HG03039 (cell line): ENCODE results near the gene RFNG.

Experiments used
- ATAC-seq: cut with Tn5 transposase; IDR thresholded peaks from one replicate; pipeline ENCODE4 v1.9.1; 2021; ENCODE audit warnings: mild to moderate bottlenecking, moderate library complexity; ENCODE audit not compliant: unreplicated experiment

RFNG gene

DNA sequence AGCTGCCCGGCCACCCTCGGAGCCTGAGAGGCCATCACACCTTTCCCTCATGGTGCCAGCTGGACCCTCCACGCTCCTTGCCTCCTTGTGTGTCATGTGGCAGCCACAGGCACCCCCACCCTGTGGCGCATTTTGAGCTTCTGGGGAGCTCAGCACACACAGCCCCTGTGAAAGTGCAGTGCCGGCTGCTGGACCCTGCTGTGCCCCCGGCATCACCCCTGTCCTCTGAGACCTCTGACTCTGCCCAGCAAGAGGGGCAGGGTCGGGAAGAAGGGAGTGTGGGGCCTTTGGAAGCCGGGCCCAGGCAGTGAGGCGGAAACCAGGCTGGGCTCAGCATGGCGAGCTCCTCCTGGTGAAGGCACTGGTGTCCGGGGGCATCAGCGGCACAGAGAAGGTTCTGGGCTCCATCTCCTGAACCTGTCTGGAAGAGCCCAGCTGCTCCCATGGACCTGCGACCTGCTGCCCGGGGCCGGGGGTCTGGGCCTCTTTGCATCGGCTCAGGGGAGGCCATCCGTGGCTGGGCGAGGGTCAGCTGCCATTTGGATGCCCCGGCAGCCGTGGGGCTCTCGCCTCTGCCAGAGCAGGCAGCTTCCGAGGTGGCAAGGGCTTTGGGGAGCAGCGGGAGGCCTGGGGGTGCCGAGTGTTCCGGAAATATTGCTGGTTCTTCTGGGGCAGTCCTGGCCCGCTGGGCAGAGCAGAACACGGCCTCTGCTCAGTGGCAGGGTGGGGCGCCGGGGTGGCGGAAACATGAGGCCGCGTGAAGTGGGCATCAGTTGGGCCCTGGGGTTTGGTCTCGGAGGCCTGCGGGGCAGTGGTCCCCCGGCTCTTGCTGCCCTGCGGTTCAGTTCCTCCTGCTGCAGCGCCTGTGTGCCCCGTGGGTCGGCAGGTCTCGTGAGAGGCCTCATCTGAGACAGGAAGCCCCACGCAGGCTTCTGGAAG, 46.8 kb downstream of the RFNG start:
- no peak for ATAC-seq

DNA sequence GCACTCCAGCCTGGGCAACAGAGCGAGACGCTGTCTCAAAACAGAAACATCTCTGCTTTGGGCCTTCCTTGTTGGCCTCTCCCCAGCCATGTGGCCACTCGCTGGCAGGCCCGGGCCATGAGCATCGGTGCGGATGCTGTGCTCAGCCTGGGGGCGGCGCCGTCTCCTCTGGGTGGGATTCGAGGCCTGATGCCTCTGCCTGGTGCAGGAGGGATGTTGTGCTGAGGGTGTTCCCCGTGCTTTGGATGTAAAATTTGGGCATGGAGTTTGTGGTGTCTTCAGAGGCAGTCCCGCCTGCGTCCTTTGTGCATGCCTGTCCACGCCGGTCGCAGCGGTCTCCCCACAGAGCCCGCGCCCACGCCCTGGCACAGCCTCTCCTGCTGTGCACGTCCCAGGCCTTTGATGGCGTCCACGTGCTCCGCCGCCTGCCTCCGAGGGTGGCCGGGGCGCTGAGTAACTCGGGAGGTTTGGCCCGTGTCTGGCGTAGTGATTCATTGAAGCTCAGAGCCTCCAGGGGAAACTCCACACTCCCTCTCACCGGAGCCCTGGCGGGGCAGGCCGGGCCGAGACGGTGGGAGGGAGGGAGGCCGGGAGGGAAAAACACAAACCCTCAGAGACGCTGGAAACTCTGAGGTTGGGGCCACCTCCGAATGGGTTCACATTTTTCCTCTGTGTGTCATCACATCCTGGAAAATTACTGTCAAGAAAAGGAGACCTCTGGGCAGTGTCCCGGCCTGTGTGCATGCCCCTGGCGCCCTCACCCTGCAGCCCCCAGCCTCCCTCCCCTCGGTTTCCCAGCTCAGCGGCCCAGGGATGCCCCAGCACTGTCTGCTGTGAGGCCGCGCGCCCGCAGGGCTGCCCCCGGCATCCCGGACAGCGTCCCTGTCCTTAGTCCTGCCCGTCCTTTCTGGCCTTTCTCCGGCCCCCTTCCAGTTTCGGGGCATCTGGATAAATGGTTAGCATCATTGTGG, 47.9 kb downstream of the RFNG start:
- ATAC-seq: no peak

DNA sequence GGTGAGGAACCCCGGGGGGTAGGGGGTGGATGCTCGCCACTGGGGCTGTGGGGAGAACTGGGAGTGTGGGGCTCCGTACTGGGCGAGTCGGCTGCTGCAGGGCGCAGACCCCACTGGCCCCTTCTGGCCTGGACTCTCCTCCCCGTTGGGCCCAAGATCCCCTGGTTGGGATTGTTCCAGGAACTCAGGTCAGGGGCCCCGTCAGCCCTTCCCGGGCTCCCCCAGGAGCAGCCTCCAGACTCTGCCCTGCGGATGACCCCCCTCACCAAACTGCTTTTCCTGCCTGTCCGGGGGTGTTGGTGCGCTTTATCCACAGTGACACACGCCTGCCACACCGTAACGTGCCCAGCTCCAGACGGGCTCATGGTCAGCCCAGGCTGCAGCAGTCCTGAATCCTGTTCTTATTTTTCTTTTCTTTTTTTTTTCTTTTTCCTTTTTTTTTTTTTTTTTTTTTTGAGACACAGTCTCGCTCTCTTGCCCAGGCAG, 50.0 kb downstream of the RFNG start:
- ATAC-seq: no peak

DNA sequence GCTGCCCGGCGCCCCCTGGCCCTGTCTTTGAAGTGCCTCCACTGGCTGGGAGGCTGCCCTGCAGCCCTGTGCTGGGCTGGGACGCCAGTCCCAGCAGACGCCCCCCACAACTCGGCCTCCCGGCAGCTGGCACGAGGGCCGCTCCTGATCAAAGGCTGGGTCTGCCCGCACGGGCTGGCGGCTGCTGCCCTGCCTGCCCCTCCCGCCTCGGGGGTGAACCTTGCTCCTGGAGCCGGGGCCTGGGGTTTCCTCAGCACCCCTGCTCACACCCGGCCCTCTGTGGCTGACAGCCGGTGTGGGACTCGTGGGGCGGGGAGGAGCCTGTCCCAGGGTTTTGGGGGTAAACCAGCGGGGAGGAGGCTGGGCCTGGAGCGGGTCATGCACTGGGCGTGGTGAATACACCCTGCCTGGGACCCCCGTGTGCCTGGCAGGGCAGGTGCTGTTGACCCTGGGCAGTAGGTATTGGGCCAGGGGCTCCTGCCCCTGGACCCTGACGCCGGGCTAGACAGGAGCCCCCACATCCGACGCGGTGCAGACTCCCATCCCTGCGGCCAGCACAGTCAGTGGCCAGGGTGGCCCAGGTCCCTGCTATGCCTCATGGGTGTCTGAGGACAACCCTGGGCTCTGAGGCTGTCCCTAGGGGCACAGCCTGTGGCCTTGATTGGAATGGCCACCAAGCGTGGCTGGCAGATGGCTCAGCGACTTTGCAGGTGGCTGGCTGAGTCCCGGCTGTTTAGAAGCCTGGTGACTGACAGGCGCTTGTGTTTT, 50.6 kb downstream of the RFNG start:
- ATAC-seq: no peak

DNA sequence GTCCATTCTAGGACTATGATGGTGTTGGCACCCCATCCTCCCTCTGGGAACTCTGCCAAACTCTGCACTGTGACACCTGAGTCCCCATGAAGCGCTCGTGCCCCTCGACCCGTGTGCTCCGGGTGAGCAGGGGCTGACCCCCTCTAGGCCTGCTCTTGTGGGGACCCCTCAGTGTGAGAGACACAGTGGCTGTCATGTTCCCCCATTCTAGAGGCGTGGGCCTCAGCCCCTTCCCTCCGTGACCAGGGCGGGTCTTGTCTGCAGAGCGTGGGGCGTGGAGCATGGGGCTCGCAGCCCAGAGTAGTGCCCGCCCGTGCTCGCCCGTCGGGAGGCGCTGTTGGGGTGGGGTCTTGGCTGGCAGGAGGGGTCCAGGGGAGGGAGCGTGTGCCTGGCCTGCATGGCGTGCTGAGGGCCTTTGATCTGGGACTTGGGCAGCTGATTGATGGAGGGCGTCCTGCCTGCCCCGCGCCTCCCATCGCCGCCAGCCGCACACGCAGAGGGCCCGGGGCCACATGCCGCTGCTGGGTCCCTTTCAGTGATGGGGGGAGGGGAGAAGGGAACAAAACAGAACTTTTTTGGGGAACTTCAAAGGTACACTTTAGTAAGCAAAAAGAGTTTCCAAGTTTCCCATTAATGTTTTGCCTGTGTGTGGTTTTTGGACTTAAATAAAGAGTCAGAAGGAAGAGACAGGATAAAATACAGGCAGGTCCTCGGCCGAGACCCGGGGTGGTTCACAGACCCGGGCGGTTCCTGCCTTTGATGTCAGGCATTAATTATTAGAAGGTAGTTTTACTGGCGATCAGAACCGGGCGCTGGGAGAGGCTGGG, 51.4 kb downstream of the RFNG start:
- ATAC-seq: no peak

DNA sequence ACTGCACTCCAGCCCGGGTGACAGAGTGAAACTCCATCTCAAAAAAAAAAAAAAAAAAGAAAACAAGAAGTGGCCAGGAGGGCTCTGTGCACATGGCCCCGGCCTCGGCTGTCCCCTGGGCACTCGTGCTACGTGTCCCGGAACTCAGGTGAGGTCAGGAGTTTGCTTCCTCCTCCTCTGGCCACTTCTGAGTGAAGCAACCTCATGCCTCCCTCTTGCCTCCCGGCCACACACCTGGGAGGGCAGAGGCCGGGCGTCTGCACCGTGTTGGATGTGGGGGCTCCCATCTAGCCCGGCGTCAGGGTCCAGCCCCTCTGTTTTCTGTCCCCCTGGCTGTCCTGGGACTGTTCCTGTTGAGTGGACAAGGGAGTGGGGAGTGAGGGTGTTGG, 52.0 kb downstream of the RFNG start:
- ATAC-seq: no peak

DNA sequence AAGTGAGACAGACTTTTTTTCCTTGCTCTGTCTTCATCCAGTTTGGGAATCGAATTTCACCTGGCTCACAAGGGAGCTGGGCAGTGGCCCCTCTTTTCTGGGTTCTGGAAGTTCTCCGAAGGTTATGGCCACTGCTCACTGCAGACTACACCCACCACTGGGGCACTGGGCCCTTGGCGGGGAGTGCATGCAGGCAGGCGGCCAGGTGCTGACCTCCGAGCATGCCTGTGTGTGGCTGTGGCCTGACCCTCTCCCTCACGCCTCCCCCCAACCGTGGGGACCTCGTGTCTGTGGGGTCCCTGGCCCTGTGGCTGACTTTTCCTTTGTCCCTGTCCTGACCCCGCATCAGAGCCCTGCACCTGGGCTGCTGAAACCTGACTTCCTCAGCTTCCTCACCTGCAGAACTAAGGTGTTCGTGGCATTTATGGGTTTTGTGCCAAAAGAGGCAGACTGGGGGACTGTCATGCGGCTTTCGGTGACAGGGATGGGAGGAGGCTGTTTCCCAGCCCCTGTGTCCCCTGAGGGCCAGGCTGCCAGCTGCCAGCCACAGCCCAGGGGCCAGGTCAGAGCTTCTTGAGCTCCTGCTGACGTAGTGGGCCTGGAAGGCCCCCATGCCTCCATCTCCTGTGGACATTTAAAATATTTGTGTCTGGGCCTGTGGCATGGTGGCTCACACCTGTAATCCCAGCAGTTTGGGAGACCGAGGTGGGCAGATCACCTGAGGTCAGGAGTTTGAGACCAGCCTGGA, 52.7 kb downstream of the RFNG start:
- ATAC-seq: no peak

DNA sequence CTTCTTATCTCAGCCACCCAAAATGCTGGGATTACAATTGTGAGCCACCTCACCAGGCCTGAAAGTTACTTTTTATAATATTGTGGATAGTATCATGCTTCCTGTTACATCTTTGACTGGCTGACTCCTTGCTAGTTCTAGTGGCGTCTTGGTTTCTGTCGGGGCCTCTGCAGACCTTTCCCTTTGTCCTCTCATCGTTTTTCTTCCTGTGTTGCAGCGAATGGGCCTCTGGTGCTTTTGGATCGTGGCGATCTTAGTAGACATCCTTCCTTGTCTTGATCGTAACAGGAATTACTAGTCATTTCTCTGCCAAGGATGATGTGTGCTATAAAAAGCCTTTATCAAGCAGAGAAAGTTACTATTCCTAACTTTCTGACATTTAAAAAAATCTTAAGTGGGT, 53.4 kb downstream of the RFNG start:
- no peak for ATAC-seq
